Caki2 (cell line): ENCODE measurements around the gene FRMD4A. TPM values are rescaled to one million over a fixed set of nuclear protein-coding genes. Genes with fewer than 3 reads are reported as not detected.

ENCODE experiments used
- DNase-seq: peaks from one replicate; pipeline ENCODE4 v3.0.0-alpha.2; 2015; ENCODE audit warnings: low read depth
- in situ Hi-C: cut with HindIII; loops from 2 replicates; pipeline ENCODE4 v1.10.0; 2016; ENCODE audit warnings: low sequenced_read_pairs, low pct_unique_long_range_greater_than_20kb, mixed read lengths
- total RNA-seq: library from RNA; depleted of rRNA; stranded (reverse); fragments of >200 nt; shearing (Covaris generic); gene quantifications from 2 replicates; pipeline ENCODE4 v1.2.3, GENCODE V29; 2014; ENCODE audit warnings: low replicate concordance

The FRMD4A gene
- total RNA-seq, 1 experiment from 2014 or later = 3.8 TPM

DNA sequence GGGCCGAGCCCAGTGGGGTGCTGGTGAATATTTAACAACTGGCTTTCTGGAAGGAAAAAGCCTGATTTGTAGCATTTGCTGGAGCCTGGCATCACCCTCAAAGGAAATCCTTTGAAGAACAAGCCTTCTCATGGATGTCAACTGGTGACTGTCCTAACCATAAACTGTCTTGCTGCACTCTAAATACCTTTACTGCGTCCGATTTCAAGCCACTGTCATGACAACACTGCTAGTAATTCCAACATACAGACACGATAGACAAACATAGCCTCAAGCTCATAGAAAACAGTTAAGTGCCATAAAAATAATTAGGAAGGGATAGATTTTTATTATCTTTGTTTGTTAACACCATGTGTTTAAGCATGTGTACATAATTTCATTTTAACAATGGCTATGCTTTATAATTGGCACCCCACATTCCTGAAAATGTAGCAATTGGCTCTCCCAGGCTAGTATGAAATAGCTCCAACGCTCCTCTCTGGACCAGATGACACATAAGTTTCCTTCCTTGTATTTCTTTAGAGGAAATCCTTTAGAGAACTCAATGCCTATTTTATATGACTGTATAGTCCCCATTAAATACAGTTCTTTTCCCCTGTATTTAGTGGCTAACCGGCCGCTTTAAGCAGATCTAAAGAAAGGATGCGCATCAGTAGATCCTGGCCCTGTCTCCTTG, 470.6 kb downstream of the FRMD4A start:
- in situ Hi-C loops = no loop called here
- no peak for DNase-seq

DNA sequence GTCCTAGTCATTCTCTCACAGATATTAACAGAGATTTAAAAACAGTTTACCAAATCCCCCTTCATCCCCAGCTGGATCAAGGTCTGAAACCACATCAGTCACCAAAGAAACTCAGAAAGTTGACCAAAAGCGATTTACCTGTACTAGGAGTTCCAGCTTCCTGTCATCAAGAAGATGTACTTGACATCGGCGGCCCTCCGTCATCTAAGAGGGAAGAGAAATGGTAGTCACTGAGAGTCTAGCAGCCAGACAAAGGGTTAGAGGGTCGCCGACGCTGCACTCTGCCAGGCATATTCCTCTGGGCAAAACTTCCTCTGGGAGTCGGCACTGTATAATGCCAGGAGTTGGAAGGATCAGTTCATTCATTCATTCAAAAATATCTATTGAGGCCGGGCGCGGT, 472.0 kb downstream of the FRMD4A start:
- no peak for DNase-seq
- in situ Hi-C loops = no loop called here

DNA sequence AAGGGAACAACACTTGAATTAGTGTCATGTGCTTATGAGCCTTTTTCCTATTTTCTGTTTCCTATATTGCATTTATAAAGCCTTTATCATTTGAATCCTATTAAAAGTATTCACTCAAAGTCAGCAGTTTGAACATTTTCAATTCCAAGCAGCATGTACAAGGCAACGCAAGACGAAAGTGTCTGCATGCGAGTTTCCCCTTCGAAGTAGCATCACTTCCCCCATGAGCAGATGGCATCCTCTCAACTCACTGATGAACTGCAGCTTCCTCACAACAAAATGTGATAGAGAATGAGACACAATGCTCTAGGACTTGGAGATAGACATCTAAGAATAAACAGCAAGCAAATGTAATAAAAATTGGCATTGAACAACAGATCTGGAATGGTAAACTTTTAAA, 473.3 kb downstream of the FRMD4A start:
- no peak for DNase-seq
- in situ Hi-C loops = no loop called here

DNA sequence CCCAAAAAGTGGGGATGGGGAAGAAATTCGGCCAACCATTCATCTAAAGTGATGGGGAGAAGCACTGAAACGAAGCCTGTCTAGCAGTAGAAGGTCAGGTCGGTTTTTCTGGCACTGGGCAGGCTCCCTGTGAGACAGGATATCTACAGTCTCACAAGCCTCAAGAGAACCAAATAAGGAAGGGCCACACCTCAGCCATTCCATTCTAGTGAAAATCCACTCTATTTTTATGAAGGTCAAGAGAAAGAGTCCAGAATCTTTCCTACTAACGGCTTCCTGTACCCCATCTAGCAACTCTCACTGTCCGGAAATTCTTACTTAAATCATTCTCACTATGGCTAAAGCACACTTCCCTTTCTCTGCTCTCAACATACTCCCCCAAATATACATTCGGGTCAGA, 476.9 kb downstream of the FRMD4A start:
- in situ Hi-C loops = no loop called here
- no peak for DNase-seq

DNA sequence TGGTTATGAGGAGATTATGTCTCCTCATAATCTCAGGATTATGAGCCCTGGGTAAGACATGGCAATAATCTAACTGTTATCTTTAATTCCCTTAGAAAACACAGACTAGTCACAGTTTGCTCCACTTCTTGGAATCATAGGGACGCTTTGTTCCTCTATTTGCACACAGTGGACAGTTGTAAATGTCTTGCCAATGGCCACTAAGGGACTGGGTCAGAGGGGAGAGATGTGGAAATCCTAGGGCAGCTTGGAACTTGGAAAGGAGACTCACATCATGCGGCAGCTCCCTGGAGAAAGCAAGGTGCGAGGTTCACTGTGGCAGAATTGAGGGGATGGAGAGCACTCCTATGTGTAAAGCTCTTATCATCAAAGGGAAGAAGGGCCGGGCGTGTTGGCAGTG, 477.9 kb downstream of the FRMD4A start:
- no peak for DNase-seq
- in situ Hi-C loops = no loop called here

DNA sequence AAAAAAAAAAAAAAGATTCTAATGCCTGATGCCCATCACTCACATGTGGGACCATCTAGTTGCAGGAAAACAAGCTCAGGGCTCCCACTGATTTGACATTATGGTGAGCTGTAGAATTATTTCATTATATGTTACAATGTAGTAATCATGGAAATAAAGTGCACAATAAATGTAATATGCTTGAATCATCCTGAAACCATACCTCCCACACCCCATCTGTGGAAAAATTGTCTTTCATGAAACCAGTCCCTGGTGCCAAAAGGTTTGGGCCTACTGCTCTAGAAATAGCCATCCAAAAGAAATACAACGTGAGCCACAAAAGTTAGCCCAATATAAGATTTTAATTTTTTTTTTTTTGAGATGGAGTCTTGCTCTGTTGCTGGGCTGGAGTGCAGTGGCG, 478.8 kb downstream of the FRMD4A start:
- DNase-seq = no peak
- in situ Hi-C loops = no loop called here

DNA sequence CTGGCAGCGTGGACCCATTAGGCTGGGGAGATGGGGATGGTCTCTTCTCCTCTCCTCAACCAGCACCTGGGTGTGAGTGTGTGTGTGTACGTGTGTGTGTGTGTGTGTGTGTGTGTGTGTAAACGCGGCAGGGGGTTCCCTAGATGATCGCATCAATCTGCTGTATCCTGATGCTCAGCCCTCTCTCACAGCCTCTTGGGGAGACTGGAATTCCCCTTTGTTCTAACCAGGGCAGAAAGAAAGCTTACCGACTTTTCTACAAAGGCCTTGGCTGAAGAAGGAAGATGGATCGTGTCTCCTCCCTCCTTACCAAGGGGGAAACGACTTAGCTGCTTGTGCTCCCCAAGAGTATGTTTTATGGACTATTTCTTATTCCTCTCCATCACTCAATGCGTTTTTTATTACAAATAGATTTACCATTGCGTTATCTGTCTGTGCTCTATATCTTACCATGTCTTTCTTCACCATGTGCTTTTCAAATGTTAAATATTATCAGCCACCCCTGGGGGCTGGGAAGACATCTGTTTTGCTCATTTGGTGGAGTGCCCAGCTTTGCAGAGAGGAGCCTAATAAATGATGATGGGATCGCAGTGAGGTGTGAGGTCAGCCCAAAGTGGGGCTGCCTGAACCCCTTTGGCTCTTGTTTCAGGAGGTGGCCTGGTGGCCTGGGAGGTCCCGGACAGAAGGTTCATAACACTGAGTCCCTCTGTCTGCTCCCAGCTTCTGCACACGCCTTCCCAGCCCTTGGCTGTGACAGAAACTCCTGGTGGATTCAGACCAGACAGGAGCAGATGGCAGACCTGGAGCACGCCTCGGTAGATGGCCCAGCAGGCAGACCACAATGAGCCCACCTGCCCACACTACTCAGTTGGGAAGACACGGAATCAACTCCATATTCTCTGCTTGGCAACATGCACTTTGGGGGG, 481.9 kb downstream of the FRMD4A start:
- in situ Hi-C loops = no loop called here
- no peak for DNase-seq

DNA sequence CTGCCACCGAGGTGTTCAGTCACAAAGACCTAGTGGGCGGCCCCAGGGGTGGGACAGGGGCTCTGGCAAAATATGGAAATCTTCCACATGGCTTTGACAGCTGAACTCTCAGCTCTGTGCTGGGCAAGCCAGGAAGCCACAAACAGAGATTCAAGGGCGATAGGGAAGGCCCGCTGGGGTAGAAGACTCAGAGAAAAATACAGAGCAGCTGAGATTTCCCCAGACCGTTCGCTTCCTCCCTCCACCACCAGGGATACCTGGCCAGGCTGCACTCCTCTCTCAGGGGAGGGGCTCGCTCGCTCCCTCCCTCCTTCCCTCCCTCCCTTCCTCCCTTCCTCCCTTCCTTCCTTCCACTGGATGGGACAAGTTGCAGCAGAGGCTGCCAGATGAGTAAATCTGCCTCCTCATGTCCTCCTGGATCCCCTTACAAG, 483.5 kb downstream of the FRMD4A start:
- no peak for DNase-seq
- in situ Hi-C loops = no loop called here

DNA sequence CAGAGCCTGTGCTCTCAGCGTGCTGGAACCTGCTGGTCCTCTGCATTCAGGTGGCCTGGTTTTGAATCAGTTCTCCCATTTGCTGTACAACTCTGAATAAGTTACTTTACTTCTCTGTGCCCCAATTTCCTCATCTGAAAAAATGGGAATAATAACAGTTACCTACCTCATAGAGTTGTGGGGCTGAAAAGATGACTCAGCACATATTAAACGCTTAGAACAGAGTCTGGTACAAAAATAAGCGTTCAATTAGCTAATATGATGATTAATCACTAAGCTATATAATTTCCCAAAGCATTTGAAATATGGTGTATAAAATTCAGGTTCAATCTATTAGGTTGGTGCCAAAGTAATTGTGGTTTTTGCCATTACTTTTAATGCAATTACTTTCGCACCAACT, 484.8 kb downstream of the FRMD4A start:
- in situ Hi-C loops = no loop called here
- DNase-seq = no peak

DNA sequence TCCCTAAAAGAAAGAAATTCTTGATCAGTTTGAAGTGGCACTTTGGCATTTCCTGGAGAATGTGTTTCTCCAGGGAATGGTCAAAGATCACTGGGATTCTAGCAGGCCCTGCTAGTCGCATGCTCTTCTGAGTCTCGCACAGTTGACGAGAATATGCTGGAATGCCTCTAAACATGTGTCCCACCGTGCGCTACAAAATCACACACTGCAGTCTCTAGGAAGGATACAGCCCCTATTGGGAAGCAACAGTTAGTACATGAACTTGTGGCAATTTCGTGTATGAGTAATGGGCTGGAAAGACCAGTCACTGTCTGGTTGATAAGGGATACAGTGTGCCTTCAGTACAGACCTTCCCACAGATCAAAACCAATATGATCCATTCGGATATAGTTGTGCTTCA, 486.1 kb downstream of the FRMD4A start:
- no peak for DNase-seq
- in situ Hi-C loops = no loop called here

DNA sequence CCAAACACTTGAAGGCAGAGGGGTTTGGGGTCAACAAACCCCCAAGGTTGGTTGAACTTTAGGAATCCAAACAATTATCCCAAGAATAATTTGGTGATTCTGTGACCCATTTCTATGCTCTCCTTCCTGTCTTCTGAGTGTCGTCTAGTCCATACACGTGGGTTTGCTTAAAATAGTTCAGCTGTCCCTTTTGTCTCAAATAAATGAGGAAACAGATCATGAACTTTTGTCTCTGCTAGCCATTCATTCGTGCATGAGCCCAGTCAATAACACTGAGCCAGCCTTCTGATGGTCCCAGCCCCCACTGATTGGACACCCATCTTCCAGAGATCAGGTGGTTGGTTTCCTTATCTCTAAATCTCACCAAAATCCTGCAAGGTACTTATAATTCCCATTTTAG, 488.6 kb downstream of the FRMD4A start:
- DNase-seq = no peak
- in situ Hi-C loops = no loop called here

DNA sequence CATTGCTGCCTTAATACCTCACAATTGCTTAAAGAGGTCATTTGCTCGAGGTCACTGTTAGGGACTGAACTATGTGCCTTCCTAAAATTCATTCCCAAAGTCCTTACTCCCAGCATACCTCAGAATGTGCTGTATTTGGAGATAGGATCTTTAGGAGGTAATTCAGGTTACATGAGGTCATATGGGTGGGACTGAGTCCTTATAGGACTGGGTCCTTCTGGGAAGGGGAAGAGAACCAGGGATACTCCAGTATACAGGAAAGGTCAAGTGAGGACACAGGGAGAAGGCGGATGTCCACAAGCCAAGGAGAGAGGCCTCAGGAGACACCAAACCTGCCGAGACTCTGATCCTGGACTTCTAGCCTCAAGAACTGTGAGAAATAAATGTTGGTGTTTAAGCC, 490.7 kb downstream of the FRMD4A start:
- in situ Hi-C loops = no loop called here
- no peak for DNase-seq

DNA sequence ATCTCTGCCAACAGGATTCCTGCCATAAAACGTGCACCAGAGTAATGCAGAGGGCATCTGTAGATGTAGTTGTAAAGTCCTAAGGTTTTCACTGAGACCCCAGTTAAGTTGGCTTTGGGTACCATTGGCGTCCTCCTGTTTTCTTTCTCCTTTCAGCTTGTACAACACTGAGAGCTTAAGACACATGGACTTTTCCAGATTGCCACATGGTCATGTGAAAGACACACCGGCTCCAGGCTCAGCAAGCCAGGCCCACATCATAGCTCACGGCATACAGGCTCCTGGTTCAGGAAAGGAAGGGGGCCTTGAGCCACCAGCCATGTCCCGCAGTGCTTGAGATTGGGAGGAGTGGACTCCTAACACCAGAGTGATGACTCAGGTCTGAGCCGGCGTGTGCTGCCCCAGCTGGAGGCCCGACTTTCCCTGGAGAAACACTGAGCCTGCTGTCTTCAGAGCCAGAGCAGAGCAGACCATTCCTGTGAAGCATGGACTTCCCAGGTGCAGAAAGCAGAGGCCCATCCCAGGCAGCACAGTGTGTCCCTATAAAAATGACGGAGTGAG, 491.2 kb downstream of the FRMD4A start:
- in situ Hi-C loops = no loop called here
- no peak for DNase-seq

DNA sequence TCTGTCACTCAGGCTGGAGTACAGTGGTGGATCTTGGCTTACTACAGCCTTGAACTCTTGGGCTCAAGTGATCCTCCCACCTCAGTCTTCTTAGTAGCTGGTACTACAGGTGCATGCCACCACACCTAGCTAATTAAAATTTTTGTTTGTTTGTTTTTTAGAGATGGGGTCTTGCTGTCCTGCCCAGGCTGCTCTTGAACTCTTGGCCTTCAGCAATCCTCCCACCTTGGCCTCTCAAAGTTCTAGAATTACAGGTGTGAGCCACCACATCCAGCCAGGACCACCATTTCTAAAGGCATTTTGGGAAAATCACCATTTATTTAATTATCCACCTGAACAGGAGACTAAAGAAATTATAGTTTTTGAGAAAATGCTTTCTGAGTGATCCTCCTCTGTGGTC, 491.7 kb downstream of the FRMD4A start:
- no peak for DNase-seq
- in situ Hi-C loops = no loop called here

DNA sequence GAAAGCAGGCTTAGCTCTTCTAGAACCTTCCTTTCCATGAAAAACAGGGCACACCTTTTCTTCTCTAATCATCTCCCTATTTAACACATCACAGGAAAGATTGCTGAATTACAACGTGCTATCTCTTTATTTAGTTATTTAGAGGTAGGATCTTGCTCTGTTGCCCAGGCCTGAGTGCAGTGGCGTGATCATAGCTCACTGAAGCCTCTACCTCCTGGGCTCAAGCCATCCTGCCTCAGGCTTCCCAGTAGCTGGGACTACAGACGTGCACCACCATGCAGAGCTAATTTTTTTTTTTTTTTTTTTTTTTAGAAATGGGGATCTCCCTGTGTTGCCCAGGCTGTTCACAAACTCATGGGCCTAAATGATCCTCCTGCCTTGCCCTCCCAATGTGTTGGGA, 492.8 kb downstream of the FRMD4A start:
- in situ Hi-C loops = no loop called here
- no peak for DNase-seq

DNA sequence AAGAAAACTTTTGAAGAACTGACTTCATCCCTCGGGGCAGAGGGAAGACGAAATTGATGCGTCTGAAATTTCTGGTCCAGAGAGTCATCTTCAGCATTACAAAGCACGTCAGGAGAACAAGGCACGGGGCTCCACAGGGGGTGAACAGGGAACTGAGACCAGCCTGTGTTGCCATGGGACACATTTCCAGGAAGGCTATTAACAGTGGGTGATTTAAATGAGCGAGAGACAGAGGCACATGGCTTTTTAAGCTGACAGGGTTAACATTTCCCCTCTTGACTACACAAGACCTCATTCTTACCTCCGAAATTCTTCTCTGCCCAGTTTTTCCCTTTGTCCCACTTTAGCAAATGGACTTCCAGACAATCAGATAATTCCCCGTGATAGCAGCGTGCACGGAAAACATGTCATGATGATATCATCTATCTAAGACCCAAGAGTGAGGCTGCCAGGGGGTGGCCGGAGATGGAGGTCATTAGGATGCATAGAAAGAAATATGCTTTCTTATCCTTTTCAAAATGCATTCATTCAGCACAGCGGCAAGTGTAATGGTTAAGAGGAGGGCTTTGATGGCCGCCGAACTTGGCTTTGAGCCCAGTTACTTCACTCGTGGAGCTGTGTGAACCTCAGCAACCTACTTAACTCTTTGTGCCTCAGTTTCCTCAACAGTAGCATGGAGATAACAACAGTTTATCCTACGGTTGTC, 496.0 kb downstream of the FRMD4A start:
- DNase-seq = no peak
- in situ Hi-C loops = no loop called here

DNA sequence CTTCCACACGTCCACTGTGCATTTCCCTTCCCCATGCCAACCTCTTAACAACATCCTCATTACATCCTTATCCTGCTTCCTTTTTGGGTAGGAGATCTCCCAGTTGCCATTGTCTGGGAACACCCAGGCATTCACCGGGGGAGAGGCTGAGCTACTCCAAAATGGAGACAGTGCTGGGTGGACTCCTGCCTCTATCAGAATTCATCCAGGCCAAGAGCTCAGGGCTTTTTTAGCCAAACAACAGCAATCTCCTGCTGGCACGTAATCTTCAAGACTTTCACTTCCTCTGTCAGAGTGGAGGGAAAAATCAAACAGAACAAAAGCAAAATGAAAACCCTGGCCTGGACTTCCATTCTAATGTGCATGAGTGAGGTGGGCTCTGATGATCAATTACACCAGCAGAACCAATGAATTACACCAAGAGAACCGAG, 499.0 kb downstream of the FRMD4A start:
- no peak for DNase-seq
- in situ Hi-C loops = no loop called here

DNA sequence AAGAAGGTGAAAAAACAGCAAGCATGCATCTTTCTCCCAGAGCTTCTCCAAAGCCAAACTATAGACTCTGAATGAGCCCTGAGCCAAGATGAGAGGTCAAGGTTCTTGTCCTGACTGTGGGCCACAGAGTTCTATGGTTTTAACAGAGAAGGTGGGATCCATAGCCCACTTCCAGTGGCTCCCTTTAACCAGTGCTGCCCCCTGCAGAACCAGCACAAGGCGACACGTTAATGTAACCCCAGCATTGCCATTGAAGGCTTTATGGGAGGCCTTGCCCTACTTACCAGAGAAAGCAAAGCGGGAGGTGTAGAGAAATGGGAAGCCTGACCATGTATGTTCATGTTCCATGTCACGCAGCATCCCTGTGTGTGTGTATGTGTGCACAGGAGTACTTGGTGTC, 500.3 kb downstream of the FRMD4A start:
- in situ Hi-C loops = no loop called here
- no peak for DNase-seq

DNA sequence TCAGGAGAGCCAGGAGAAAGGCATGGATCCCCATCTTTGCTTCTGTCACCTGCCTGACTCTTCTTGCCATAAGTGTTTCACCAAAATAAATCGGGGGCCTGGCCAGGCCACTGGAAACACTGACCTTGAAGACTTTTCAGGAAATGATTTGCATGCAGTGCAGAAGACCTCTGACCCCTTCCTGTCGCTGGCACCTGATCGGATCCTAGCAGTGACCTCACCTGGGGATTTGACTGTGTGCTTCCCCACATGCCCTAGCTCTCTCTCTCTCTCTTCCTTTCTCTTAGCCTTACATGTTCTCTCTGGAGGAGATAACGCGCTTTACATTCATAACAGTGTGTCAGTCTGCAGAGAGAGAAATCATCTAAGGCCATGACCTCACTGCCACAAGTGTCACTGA, 500.9 kb downstream of the FRMD4A start:
- DNase-seq = no peak
- in situ Hi-C loops = no loop called here
